ENCODE data around the gene GALNT2. TPM values are rescaled to one million over a fixed set of nuclear protein-coding genes. Genes with fewer than 3 reads are reported as not detected.

GALNT2 gene
- total and polyA plus RNA-seq, 10 of the 15 experiments (the other 5 are each of a cell fraction or from before 2014, with no cell fraction given): 0.52 to 27.7 (median 16.3) TPM

DNA sequence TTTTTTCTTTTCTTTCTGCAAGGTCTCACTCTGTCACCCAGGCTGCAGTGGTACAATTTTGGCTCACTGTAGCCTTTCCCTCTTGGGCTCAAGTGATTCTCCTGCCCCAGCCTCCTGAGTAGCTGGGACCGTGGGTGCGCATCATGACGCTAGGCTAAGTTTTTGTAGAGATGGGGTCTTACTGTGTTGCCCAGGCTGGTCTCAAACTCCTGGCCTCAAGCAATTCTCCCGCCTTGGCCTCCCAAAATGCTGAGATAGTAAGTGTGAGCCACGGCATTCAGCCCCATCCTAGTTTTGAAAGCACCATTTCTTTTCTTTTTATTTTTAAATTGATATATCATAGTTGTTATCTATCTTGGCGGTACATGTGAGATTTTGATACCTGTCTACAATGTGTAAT is 140.6 kb downstream of the GALNT2 start:
- RAD21 ChIA-PET (ENCODE audit: unreplicated experiment): no interaction called here
- no peak for TF ChIP-seq ZNF24 (IDR thresholded peaks at IDR 0.05)
- Histone ChIP-seq H3K27ac (ENCODE audit: control insufficient read depth, insufficient read depth) (no peak overlapping the region), H3K4me3 (no peak overlapping the region), H3K36me3 (ENCODE audit: control insufficient read depth in 2 of 2, insufficient read depth in 2 of 2, low read length in 1 of 2) (peaks cover 3 to 9% of the 10 kb centered on the region in 2 experiments; a peak in 3 of 4 replicates), H3K9me3 (replicated peaks; ENCODE audit: control insufficient read depth, insufficient read depth, low read length) (no peaks in the 10 kb centered on the region), H3K27me3 (replicated peaks in 1 of 2; ENCODE audit: control insufficient read depth in 2 of 2, insufficient read depth in 2 of 2, low read length in 1 of 2) (no peaks in the 10 kb centered on the region), H3K4me2 (ENCODE audit: control insufficient read depth, insufficient read depth) (no peak overlapping the region), H3K9ac (ENCODE audit: control insufficient read depth, insufficient read depth, low read length) (no peak overlapping the region), H3K4me1 (ENCODE audit: control insufficient read depth, insufficient read depth, low read length) (peaks cover 34% of the 10 kb centered on the region), H2AFZ (ENCODE audit: control insufficient read depth, low read depth, low read length) (no peak overlapping the region), H4K20me1 (ENCODE audit: control insufficient read depth, insufficient read depth) (no peaks in the 10 kb centered on the region), H3K79me2 (ENCODE audit: control insufficient read depth, insufficient read depth, low read length) (peaks cover 2% of the 10 kb centered on the region)
- SMC1A ChIA-PET (ENCODE audit: uncharacterized antibody, unreplicated experiment): interaction anchor here (1.3 kb wide), 1 partner anchor 40 kb away, joined by 4 read pairs; no protein-coding TSS in a partner anchor
- FAIRE-seq (no peak), DNase-seq (ENCODE audit: low read depth, low spot score) (no peak), ATAC-seq (no peak)
- POLR2A ChIA-PET: interaction anchor here (0.6 kb wide), 1 partner anchor 97 kb away, joined by 4 read pairs; no protein-coding TSS in a partner anchor
- 91% methylated on average over 6 of the region's 6 CpGs for WGBS (ENCODE audit: insufficient coverage, insufficient replicate concordance, low lambda C conversion rate, missing lambda C conversion rate)
- no TSS peak for BruUV-seq (replicated peaks)
- in situ Hi-C loops (cut with MboI): no loop called here
- CTCF ChIA-PET: no interaction called here
- intact Hi-C loops (cut with micrococcal nuclease; ENCODE audit: unreplicated experiment): no loop called here

- BruUV-seq (replicated peaks): TSS peak; percentile 39
- Histone ChIP-seq H3K36me3 (ENCODE audit: control insufficient read depth in 2 of 2, insufficient read depth in 2 of 2, low read length in 1 of 2) (peaks cover 3 to 7% of the 10 kb centered on the region in 2 experiments; a peak in 3 of 4 replicates), H3K9ac (ENCODE audit: control insufficient read depth, insufficient read depth, low read length) (no peak overlapping the region), H4K20me1 (ENCODE audit: control insufficient read depth, insufficient read depth) (no peaks in the 10 kb centered on the region), H3K9me3 (replicated peaks; ENCODE audit: control insufficient read depth, insufficient read depth, low read length) (no peaks in the 10 kb centered on the region), H3K79me2 (ENCODE audit: control insufficient read depth, insufficient read depth, low read length) (peaks cover 2% of the 10 kb centered on the region), H3K27me3 (replicated peaks in 1 of 2; ENCODE audit: control insufficient read depth in 2 of 2, insufficient read depth in 2 of 2, low read length in 1 of 2) (no peaks in the 10 kb centered on the region), H3K4me3 (no peak overlapping the region), H2AFZ (ENCODE audit: control insufficient read depth, low read depth, low read length) (peak overlapping the region; percentile 24), H3K27ac (ENCODE audit: control insufficient read depth, insufficient read depth) (no peak overlapping the region; the same call in 1 of the 2 replicates), H3K4me1 (ENCODE audit: control insufficient read depth, insufficient read depth, low read length) (peaks cover 43% of the 10 kb centered on the region), H3K4me2 (ENCODE audit: control insufficient read depth, insufficient read depth) (peak overlapping the region; percentile 18; the same call in 1 of the 2 replicates)
- ChIA-PET POLR2A (no interaction called here), SMC1A (ENCODE audit: uncharacterized antibody, unreplicated experiment) (interaction anchor here (1.0 to 2.2 kb wide), 4 partner anchors 12 to 96 kb away, joined by 4 to 10 read pairs (median 4); no protein-coding TSS in a partner anchor), CTCF (interaction anchor here (0.8 to 2.2 kb wide), 6 partner anchors 13 to 99 kb away, joined by 3 to 6 read pairs (median 3); no protein-coding TSS in a partner anchor), RAD21 (ENCODE audit: unreplicated experiment) (interaction anchor here (0.7 to 1.5 kb wide), 3 partner anchors 41 to 99 kb away, joined by 3 read pairs; no protein-coding TSS in a partner anchor)
- 11% methylated on average over 10 of the region's 10 CpGs for WGBS (ENCODE audit: insufficient coverage, insufficient replicate concordance, low lambda C conversion rate, missing lambda C conversion rate)
- intact Hi-C loops (cut with micrococcal nuclease; ENCODE audit: unreplicated experiment) (no loop called here), in situ Hi-C loops (cut with MboI) (no loop called here)
- ATAC-seq (peak; percentile 66), DNase-seq (ENCODE audit: low read depth, low spot score) (no peak), FAIRE-seq (no peak)
- peak; percentile 88 for TF ChIP-seq ZNF384 (IDR thresholded peaks at IDR 0.05; ENCODE audit: borderline replicate concordance, low read depth, low read length)
- TF ChIP-seq CREM (IDR thresholded peaks at IDR 0.05; ENCODE audit: low read depth): peak; percentile 35; the same call in 1 of the 2 replicates
- TF ChIP-seq, protein P1, sequence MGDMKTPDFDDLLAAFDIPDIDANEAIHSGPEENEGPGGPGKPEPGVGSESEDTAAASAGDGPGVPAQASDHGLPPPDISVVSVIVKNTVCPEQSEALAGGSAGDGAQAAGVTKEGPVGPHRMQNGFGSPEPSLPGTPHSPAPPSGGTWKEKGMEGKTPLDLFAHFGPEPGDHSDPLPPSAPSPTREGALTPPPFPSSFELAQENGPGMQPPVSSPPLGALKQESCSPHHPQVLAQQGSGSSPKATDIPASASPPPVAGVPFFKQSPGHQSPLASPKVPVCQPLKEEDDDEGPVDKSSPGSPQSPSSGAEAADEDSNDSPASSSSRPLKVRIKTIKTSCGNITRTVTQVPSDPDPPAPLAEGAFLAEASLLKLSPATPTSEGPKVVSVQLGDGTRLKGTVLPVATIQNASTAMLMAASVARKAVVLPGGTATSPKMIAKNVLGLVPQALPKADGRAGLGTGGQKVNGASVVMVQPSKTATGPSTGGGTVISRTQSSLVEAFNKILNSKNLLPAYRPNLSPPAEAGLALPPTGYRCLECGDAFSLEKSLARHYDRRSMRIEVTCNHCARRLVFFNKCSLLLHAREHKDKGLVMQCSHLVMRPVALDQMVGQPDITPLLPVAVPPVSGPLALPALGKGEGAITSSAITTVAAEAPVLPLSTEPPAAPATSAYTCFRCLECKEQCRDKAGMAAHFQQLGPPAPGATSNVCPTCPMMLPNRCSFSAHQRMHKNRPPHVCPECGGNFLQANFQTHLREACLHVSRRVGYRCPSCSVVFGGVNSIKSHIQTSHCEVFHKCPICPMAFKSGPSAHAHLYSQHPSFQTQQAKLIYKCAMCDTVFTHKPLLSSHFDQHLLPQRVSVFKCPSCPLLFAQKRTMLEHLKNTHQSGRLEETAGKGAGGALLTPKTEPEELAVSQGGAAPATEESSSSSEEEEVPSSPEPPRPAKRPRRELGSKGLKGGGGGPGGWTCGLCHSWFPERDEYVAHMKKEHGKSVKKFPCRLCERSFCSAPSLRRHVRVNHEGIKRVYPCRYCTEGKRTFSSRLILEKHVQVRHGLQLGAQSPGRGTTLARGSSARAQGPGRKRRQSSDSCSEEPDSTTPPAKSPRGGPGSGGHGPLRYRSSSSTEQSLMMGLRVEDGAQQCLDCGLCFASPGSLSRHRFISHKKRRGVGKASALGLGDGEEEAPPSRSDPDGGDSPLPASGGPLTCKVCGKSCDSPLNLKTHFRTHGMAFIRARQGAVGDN (IDR thresholded peaks at IDR 0.05): peak; percentile 45; the same call in 1 of the 2 replicates
- peak; percentile 36 for TF ChIP-seq RUNX3 (IDR thresholded peaks at IDR 0.05; ENCODE audit: low read length)
- peak; percentile 45 for TF ChIP-seq MEF2B (IDR thresholded peaks at IDR 0.05; ENCODE audit: partially characterized antibody, poor library complexity, severe bottlenecking)
- TF ChIP-seq, protein P2, sequence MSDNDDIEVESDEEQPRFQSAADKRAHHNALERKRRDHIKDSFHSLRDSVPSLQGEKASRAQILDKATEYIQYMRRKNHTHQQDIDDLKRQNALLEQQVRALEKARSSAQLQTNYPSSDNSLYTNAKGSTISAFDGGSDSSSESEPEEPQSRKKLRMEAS (IDR thresholded peaks at IDR 0.05; ENCODE audit: low read depth, low read length): no peak
Measured at GRCh38 chr1:230208619-230209261, 141.7 kb downstream of the GALNT2 start.
